ENCODE measurements around the gene POLDIP2.

GRCh38 chr17:28395426-28395825, 38.1 kb upstream of the POLDIP2 start:
- TF ChIP-seq CTCF (IDR thresholded peaks at IDR 0.05) (no peak), POLR2A (IDR thresholded peaks at IDR 0.05) (no peak), EP300 (IDR thresholded peaks at IDR 0.05; ENCODE audit: low read depth) (no peak), POLR2AphosphoS5 (IDR thresholded peaks at IDR 0.05) (no peak)
